ENCODE measurements around the gene GLOD4.

GLOD4 gene

GRCh38 chr17:737561-738113 is 44.4 kb downstream of the GLOD4 start:
- no peak for DNase-seq

- DNase-seq = no peak
Measured at GRCh38 chr17:733743-734142, 48.3 kb downstream of the GLOD4 start.

DNA sequence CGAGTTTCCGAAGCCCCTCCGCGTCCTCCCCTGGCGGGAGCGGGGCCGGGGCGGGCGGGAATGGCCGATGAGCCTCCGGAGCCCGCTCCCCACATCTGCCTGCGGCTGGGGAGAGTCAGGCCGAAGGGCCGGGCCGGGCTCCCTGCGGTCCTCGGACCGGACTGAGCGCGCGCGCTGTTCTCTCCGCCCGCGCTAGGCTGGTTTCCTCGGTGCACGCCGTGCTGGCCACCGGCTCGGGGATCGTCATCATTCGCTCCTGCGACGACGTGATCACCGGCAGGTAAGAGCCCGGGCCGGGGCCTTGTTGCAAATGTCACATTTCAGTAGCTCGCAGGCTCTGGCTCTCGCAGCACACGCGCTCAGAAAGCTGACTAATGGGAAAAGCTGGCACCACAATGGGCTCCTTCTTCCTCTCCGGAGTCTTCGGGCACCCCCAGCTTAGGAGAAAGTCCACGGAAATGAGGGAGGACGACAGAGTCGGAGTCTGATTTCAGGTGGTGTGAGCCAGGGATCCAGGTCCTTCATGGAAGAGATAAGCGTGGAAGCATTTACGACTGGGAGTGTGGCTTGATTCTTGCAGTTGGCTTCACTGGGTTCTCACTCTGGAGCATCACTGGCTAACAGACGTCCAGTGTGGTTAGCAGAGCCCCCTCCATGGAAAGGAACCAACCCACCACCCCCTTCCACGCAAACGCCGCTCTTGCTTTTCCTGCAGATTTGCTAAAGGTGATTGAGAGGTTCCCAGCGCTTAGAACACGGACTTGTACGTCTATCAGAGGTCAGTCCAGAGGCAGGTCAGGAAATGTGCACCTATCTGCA is 49.0 kb downstream of the GLOD4 start:
- no peak for DNase-seq

- DNase-seq = no peak
Measured at GRCh38 chr17:732067-732901, 49.8 kb downstream of the GLOD4 start, which contains the start of gene TLCD3A. Gene TLCD3A (plus strand): TSS chr17:732596. CDS start chr17:732648, 52 bp downstream.

DNA sequence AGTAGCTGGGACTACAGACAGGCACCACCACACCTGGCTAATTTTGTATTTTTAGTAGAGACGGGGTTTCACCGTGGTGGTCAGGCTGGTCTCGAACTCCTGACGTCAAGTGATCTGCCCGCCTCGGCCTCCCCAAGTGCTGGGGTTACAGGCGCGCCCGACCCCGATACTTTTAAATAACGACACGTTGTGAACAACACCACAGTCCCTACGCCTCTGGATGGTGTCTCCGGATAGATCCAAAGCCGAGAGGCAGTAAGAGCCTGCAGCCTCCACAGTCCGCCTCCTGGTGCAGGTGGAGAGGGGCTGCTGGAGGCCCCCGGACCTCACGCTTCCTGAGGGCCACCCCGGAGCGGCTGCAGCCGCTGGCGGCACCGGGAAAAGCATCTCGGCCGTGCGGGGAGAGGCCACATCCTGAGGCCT is 50.4 kb downstream of the GLOD4 start:
- DNase-seq = no peak

- no peak for DNase-seq
Measured at GRCh38 chr17:728911-729310, 53.2 kb downstream of the GLOD4 start.

DNA sequence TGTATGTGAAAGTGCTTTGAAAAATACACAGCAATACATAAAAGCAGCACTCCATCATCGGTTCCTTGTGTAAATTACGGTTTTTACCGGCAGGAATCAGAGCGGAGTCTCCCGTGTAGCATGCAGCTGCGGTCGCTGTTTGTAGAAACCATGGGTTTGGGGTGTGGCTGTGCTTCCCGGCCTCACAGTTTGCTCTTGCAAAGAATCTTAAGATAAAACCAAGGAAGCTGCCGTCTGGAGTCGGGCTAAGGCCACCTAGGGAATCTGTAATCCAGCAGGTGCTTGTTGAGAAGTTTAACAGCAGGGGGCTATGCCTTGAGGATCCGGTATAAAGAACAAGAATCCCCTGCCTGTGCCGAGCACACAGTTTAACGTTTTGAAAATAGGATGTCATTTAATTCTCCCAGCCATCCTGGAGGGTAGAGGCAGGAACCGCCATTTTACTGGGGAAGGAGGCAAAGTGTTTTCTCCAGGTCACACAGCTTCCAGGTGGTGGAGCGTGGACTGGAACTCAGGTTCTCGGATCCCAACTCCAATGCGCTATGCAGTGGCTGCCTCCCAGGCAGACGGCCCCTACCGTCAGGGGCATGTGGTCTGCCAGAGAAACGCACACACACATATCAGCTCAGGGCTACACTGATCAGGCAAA is 55.7 kb downstream of the GLOD4 start:
- no peak for DNase-seq

DNA sequence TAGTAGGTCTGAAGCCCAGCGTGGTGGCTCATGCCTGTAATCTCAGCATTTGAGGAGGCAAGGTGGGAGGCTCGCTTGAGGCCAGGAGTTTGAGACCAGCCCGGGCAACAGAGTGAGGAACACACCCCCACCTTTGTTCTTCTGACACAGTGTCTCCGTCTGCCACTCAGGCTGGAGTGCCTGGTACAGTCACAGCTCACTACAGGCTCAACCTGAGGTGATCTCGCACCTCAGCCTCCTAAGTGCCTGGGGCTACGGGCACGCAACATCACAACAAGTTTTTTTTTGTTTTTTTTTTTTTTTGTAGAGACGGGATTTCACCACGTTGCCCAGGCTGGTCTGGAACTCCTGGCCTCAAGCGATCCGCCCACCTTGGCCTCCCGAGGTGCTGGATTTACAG is 56.3 kb downstream of the GLOD4 start:
- DNase-seq = no peak

GRCh38 chr17:725084-725483 is 57.0 kb downstream of the GLOD4 start:
- DNase-seq = no peak

DNA sequence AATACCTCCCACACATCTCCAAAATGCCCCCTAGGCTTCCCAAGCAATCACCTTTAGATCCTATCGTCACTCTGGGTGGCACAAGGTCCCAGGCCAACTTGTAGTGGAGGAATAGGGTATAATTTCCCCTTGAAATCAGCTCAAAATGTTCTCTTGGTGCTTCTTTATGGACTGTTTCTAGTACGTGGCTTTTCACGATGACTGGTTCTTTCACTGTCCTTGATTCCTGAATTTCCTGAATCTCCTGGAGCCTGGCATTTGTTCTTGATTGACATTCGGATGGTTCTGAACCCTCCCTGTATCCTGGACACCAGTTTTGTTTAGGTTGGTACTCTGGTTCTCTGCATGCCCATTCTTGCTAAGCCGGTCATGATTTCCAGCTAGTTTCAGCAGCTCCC is 60.5 kb downstream of the GLOD4 start:
- no peak for DNase-seq

GRCh38 chr17:720706-721539 is 61.2 kb downstream of the GLOD4 start:
- DNase-seq = no peak

DNA sequence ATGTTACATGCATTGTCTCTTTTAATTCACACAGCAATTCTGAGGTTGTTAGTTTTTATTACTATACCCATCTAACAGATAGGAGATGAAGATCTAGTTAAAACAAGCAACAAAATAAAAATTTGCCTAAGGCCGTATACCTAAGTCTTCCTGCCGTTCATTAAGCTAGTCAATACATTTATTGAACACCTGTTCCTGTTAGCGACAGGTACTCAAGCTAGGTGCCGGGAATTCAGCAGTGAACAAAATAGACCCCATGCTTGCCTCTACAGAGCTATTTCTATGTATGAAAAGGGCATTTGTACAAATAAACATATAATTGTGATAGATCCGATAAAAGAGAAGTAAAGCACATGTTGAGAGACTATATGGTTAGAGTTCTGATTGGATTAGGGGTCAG is 64.0 kb downstream of the GLOD4 start:
- DNase-seq = no peak

Data from DMS79 (cell line).